ENCODE results near the gene LILRA1.
"Not testable (repeated sequence)": the region's sequence is repeated elsewhere in the genome, so short reads cannot be mapped to it uniquely, and the experiment has no call there.

Gene LILRA1

DNA sequence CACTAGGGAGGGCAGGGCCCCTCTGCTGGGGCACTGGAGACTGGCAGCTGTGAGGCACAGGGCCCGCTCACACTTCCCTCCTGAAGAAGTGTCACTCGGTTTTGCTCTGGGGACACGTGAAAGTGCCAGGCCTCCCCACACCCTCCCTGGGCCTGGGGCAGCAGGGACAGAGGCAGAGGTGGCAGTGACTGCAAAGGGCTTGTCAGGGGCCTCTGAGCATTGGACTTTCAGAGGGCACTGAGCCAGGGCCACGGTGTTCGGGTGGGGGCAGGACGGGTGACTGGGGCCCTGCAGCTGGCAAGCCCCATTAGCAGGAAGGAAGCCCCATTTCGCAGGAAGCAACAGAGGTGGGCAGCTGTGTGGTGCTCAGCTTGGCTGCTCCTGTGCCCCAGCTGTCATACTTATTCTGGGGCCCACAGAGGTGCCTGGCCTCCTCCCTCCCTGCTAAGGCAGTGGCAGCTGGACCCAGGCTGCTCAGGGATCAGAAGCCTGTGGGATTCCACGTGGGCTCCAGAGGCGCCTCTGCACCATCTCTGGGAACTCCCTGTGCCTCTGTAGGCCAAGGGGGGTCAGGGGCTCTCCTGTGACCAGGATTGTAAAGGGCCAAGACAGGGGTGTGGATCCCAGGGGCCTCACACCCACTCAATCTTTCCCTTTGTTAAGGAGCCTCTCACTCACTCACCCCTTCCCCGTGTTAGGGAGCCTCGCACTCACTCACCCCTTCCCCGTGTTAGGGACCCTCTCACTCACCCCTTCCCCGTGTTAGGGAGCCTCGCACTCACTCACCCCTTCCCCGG, 31.7 kb downstream of the LILRA1 start:
- DNase-seq (ENCODE audit: low read depth) = not testable (repeated sequence)

DNA sequence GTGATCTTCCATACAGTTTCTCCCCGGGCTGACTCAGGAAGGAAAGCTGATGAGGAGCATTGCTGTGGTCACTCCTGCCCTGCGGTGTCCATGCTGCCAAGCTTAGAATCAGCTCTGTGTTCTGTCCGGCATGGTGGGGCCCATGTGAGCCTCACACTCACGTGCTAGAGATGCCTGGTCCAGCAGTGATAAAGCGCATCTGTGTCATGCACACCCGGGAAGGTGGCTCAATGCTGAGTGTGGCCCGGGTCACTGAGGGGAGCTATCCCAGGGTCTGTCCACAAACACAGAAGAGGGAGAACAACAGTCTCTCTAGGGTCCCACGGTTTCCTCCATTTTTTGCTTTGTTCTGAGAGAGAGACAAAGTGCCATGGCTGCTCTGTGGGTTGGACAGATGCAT, 33.3 kb downstream of the LILRA1 start:
- no peak for DNase-seq (ENCODE audit: low read depth)

DNA sequence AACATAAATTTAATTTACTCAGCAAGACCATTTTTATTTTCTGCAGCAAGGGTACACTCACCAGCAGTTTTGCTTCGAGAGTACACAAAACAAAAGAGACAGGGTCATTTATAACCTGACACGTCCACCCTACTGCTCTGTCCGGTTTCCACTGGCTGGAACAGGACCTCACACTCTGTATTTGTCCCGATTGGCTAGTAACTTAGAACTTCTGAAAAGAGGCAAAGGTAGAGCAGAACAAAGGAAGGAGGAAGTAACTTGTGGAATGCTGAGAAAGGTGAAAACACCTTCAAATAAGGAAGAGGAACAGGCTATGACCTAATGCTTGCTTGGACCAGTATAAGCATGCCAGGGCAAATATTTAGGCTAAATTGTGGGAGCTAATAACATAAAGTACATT, 34.5 kb downstream of the LILRA1 start:
- DNase-seq (ENCODE audit: low read depth) = not testable (repeated sequence)

GRCh38 chr19:54630262-54630661, 36.8 kb downstream of the LILRA1 start, which contains the start of gene LILRB1:
LILRB1 (plus strand) TSS chr19:54630484; CDS start chr19:54631074, 590 bp downstream.
- not testable (repeated sequence) for DNase-seq (ENCODE audit: low read depth)

GRCh38 chr19:54630782-54631181, 37.4 kb downstream of the LILRA1 start:
- no peak for DNase-seq (ENCODE audit: low read depth)

DNA sequence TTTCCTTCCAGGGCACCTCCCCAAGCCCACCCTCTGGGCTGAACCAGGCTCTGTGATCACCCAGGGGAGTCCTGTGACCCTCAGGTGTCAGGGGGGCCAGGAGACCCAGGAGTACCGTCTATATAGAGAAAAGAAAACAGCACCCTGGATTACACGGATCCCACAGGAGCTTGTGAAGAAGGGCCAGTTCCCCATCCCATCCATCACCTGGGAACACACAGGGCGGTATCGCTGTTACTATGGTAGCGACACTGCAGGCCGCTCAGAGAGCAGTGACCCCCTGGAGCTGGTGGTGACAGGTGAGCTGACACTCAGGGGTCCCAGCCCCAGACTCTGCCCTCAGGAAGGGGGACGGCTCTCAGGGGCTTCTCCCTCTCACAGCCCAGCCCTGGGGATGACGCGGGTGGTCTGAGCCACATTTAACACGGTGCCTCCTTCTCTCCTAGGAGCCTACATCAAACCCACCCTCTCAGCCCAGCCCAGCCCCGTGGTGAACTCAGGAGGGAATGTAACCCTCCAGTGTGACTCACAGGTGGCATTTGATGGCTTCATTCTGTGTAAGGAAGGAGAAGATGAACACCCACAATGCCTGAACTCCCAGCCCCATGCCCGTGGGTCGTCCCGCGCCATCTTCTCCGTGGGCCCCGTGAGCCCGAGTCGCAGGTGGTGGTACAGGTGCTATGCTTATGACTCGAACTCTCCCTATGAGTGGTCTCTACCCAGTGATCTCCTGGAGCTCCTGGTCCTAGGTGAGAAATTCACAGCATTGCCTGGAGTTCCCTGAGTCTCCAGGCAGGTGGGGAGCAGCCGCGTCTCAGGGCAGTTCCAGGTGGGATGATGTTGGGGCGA, 38.3 kb downstream of the LILRA1 start:
- DNase-seq (ENCODE audit: low read depth) = not testable (repeated sequence)

- not testable (repeated sequence) for DNase-seq (ENCODE audit: low read depth)
Observed at GRCh38 chr19:54632517-54632916, 39.1 kb downstream of the LILRA1 start.

- DNase-seq (ENCODE audit: low read depth) = no peak
Observed at GRCh38 chr19:54633401-54633800, 40.0 kb downstream of the LILRA1 start.

DNA sequence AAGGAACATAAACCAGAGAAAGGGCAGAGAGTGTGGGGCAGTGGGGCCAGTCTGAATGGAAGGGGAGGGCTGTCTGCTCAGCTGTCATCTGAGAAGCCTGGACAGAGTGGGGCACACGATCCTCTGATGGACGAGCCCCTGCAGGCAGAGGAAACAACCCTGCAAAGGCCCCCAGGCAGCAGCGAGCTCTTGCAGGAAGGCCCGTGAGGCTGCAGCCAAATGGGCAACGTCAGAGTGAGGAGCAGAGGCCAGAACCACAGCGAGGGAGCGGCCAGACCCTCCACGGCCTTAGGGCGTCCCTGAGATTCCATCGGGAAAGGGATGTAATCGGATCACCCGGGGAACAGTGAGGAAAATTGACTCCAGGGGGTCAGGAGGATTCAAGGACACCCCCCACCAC, 42.6 kb downstream of the LILRA1 start:
- DNase-seq (ENCODE audit: low read depth) = not testable (repeated sequence)

- no peak for DNase-seq (ENCODE audit: low read depth)
Observed at GRCh38 chr19:54638683-54639082, 45.3 kb downstream of the LILRA1 start.

DNA sequence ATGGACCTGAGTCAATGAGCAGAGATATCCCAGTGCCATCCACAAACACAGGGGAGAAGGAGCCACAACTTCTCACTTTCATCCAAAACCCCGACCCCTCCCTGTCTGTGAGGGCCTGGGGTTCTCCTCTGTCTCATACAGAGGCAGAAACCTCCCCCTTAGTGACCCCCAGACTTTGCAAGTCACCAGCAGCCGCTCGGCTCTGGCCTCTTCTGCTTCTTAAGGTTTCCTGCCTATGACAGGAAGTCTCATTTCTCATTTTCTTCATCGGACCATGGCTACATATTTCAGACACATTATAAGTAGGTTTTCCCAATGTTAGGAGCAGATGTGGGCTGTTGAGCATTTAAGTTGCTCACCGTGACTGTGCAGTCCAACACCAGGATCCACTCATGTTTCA, 49.5 kb downstream of the LILRA1 start:
- DNase-seq (ENCODE audit: low read depth) = not testable (repeated sequence)

DNA sequence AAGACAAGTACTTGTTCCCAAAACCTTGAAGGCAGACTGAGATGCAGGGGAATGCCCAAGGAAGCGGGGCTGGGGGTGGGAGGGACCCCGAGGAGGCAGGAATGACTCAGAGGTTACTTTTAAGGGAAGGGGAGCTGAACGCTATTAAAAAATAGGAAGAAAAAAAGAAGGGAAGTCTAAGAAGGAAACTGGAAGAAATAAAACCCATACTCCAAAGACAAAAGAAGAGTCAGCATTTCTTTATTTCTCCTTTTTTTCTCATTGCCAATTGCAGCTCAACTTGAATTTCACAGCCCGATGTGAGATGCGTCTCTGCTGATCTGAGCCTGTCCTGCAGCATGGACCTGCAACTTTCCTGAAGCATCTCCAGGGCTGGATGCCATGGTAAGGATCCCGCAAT, 50.2 kb downstream of the LILRA1 start:
- DNase-seq (ENCODE audit: low read depth) = not testable (repeated sequence)

GRCh38 chr19:54644056-54644455, 50.6 kb downstream of the LILRA1 start:
- DNase-seq (ENCODE audit: low read depth) = no peak

DNA sequence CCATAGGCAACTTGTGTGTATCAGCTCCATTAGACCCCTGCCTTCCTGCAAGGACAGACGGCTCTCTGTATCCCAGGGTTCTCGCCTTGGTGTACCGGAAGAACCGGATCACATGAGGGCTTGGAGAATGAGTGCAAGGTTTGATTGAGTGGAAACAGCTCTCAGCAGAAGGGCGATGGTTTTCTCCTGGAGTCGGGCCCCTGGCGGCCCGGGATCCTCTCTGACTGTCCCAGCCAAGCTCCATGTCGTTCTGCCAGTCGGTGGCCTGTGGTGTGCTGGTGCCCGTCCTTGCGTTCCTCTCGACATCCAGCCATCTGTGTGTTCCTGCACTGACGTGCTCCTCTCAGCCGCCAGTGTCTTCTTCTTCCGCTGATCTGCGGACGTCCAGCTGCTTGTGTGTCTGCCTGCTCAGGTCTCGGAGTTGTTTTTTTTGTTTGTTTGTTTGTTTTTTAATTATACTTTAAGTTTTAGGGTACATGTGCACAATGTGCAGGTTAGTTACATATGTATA, 53.0 kb downstream of the LILRA1 start:
- DNase-seq (ENCODE audit: low read depth) = no peak

DNA sequence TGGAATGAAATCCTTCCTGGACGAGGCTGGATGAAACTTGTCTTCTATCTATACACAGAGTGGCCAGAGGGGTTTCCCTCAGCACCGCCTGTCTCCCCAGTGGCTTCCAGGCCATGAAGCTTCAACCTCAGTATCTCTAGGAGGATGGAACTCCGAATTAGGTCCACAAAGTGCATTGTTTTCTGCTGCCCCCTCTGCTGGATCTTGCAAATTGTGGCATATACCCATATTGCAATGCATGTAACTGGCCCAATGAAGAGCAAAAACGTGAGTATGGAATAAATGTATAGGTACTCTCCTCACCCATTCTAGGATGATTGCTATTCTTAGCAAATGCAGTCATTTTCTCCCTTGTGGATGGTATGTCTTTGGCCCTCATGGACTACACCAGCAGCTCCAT, 54.7 kb downstream of the LILRA1 start:
- DNase-seq (ENCODE audit: low read depth) = no peak

- DNase-seq (ENCODE audit: low read depth) = no peak
Observed at GRCh38 chr19:54650108-54650655, 56.8 kb downstream of the LILRA1 start.
